IMR-90 (cell line): ENCODE data around the gene PDE8B.

Experiments
- BHLHE40 ChIP-seq: fragments of 150-350 bp; IDR thresholded peaks from 2 replicates; pipeline ENCODE4 v1.6.1; 2016; ENCODE audit warnings: mild to moderate bottlenecking, low read depth, low read length
- CEBPB ChIP-seq: IDR thresholded peaks from 2 replicates; pipeline ENCODE4 v1.6.1; 2012; ENCODE audit warnings: low read depth, low read length, improper control_type of control experiment
- POLR2A ChIP-seq: IDR thresholded peaks from 2 replicates; pipeline ENCODE4 v1.6.1; 2012; ENCODE audit warnings: mild to moderate bottlenecking, low read depth, low read length
- RCOR1 ChIP-seq: IDR thresholded peaks from 2 replicates; pipeline ENCODE4 v1.6.1; 2012; ENCODE audit warnings: mild to moderate bottlenecking, low read length, improper control_type of control experiment; ENCODE audit not compliant: insufficient replicate concordance
- USF2 ChIP-seq: fragments of 150-350 bp; IDR thresholded peaks from 2 replicates; pipeline ENCODE4 v1.6.1; 2017; ENCODE audit warnings: mild to moderate bottlenecking, antibody characterized with exemption, low read length, low read depth
- TF ChIP-seq, protein P1 (sequence below): conservative IDR thresholded peaks from 2 replicates; pipeline ENCODE4 v1.5.1; 2012; ENCODE audit warnings: mild to moderate bottlenecking, low read depth, low read length, improper control_type of control experiment

DNA sequence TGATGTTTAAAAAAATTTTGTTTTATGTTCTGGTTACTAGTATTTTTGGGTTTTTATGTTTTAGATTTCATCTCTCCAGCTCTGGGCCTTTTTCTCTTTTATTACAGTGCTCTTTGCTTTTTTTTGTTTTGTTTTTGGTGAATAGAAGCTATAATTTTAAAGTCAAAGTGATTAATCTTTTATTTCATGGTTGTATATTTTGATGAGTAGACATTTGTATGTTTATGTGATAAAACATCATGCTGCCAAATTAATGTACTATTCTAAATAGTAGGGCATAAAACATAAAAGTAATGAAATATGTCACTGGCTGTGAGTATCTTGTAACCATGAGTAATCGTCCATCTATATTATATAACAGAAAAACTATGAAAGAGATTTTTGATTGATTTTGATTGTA, 93.9 kb downstream of the PDE8B start:
- TF ChIP-seq BHLHE40 (no peak), CEBPB (no peak), RCOR1 (no peak), USF2 (no peak), POLR2A (no peak)
- TF ChIP-seq, protein P1, sequence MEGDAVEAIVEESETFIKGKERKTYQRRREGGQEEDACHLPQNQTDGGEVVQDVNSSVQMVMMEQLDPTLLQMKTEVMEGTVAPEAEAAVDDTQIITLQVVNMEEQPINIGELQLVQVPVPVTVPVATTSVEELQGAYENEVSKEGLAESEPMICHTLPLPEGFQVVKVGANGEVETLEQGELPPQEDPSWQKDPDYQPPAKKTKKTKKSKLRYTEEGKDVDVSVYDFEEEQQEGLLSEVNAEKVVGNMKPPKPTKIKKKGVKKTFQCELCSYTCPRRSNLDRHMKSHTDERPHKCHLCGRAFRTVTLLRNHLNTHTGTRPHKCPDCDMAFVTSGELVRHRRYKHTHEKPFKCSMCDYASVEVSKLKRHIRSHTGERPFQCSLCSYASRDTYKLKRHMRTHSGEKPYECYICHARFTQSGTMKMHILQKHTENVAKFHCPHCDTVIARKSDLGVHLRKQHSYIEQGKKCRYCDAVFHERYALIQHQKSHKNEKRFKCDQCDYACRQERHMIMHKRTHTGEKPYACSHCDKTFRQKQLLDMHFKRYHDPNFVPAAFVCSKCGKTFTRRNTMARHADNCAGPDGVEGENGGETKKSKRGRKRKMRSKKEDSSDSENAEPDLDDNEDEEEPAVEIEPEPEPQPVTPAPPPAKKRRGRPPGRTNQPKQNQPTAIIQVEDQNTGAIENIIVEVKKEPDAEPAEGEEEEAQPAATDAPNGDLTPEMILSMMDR, result no peak
